Activated CD4-positive, CD25-positive, alpha-beta regulatory T cell (primary cell): ENCODE measurements around the gene BPGM.
"Not testable (repeated sequence)": the region's sequence is repeated elsewhere in the genome, so short reads cannot be mapped to it uniquely, and the experiment has no call there.

ENCODE experiments used
- DNase-seq, 4 experiments: peaks; one replicate each; lab custom pipeline; 2025; lab: John Stamatoyannopoulos, UW

BPGM gene

DNA sequence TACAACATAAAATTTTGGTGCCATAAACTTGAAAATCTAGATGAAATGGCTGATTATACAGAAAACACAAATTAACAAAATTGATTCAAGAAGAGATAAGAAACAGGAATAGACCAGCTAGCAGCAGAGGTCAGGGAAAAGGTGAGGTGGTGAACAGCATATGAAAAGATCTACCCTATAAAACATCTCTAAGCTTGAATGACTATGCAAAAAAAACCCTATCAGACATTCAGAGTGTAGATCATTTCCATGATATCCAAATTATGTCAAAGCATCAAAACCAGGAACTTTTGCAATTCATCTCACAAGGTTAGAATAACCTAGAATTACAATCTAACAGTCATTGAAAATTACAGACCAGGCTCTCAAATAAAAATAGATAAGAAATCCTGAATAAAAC lies 14.6 kb upstream of the BPGM start:
- DNase-seq = no peak

DNA sequence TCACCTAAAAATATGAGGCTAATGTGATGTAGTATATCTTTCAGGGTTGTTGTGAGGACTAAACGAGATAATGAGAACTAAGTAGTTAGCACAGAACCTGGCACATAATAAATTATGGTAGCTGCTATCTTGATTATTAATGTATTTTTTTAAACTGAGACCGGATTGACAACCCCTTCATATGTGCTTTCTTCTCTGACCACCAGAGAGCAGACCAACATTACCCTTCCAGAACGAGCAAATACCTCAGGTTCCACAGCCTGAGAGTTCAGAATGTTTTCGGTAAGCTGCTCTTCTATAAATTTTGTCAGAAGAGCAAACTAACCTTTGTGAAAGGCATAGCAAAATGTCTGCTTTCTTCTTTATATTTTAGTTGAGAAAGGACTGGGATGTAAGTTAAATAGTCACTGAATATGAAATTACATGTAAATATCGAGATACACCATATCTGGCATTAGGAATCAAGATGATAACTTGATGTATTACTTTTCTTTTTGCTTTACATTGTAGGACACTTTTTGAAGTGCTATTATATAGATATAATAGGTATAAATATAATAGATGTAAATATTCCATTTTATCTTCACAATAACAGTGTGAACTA lies 13.6 kb upstream of the BPGM start:
- DNase-seq = no peak

DNA sequence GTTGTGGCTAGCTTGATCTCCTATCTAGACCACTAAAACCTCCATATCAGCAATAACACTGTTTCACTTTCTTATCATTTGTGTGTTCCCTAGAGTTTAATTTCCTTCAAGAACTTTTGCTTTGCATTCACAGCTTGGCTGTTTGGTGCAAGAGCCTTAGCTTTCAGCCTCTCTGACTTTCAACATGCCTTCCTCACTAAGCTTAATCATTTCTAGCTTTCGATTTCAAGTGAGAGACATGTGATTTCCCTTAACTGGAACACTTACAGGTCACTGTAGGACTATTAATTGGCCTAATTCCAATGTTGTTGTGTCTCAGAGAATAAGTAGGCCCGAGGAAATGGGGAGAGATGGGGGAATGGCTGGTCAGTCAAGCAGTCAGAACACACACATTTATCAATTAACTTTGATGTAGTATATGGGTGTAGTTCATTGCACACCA lies 10.6 kb upstream of the BPGM start:
- DNase-seq = no peak

DNA sequence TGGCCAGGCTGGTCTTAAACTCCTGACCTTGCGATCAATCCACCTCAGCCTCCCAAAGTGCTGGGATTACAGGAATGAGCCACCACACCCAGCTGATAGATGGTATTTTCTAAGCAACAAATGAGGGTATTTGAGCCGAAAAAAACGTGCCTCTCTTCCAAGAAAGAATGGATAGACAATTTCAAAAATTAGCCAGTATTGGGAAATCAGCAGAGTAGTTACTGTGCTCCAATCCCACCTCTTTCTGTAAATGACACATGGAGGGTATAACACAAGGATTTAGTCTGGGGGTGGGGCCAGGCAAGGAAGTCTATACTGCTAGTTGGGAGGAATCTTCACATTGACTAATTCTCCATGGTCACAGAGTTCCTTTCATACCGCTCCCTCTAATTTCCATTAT lies 9.2 kb upstream of the BPGM start:
- DNase-seq = no peak

DNA sequence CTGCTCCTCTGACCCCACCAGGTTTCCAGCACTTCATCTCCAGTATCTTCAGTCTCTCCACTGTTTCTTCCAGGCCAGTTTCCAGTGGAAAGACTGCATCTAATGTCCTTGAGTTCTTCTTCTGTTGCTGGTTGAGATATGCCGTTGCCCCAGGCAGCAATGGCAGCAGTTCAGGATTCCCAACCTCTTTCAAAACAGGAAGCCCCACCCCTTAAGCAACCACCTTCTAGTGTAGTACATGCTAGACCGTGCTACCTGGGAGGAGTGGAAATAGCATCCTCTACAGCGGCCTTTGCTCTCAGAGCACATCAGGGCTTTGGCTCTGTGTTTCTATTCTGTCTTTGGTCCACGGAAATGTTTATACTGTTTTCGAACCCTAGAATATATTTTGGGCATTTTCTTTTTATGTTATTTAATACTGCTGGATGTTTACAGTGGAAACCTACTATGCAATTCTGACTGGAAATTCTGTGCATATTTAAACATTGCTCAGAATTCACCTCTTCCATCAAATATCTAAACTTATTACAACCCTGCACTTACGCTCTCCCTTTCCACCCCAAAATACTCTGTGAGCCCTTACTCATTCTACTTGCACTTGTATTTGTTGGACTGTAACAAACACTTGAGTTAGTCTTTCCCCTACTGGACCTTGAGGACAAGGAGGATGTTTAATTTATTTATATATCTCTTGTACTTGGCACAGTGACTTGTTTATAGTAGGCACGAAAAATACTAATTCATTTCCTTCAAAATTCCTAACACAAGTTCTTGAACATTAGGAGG lies 8.5 kb upstream of the BPGM start:
- no peak for DNase-seq

DNA sequence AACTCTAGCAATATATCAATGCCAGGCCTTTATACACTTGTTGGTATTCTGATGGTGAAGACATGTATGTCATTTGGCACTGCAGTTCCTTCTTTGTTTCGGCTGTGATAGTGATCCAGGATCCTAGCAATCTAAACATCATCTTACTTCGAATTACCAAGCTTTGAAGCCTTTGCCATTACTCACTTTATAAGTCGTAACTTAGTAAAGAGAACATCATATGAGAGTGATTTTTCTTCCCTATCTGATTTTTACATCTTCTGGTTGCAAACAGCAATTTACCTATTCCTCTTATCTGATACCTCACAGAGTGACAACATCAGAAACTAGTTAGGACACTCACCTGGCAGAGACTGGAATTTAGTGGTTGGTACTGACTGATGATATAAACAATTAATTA lies 7.6 kb upstream of the BPGM start:
- no peak for DNase-seq

DNA sequence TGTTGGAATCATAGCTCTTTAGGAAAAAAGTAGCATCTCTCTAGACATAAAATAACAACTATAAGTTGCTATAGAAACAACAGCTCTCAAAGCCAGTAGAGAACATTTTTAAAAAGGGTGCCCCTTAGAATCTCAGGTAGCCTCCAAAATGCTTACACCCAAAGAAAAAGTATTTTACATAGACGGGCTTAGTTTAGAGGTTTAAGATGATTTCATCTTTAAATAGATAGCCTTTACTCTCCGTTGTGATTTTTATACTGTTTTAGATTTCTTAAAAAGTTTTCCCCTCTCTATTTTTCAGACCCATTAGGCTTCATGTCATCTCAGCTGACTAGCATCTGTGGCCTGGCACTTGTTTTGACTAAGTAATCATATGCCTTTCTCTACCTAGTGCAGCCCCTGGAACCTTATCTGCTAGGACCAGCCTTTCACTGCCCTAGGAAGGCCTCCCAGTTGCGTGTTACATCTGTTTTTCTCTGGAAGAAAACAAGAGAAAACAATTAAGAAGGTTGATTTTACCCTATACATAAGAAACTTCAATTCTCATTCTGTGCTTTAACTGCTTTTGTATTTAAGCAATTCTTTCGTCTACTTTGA lies 6.9 kb upstream of the BPGM start:
- no peak for DNase-seq

DNA sequence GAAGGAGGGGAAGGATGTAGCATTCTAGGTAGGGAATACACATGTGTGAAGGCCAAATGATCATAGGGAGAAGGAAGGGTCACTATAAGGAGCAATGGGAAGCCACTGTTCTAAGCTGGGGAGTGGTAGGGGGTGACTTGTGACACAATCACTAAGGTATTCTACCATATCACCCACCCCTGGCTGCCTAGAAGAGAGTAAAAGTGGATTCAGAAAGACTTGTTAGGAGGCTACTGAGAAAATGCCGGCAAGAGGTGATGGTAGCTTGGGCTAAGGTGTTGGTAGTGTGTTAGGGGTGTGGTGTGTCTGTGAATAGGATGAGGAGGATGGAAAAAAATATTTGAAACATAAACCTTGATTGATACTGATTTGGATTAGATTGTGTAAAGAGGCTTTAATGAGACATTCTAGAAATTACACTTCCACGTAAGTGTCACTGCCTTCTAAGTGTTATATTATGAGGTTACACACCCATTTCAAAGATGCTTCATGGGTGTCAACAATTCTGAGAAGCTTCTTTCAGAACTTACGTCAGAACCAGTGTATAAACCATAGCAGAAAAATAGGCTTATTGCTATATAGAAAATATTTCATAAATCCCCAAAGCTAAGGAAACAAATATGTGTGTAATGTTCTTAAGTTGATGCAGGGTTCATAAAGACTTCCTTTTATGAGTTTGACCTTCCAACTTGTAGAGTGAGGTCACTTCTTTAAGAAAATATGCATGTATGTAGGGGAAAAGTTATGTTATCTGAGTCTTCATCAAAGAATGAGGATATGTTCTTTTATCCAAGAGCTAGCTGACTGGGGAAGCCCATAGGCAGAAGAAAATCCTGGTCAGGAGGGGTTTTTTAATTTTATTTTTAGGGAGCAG lies 5.6 kb upstream of the BPGM start:
- no peak for DNase-seq

DNA sequence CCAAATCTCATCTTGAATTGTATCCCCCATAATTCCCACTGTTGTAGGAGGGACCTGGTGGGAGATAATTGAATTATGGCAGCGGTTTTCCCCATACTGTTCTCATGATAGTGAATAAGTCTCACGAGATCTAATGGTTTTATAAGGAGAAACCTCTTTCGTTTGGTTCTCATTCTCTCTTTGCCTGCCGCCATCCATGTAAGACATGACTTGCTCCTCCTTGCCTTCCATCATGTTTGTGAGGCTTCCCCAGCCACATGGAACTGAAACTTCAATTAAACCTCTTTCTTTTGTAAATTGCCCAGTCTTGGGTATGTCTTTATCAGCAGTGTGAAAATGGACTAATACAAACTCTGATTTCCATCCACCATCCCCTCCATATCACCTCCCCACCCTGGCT lies 4.7 kb upstream of the BPGM start:
- DNase-seq = not testable (repeated sequence)

DNA sequence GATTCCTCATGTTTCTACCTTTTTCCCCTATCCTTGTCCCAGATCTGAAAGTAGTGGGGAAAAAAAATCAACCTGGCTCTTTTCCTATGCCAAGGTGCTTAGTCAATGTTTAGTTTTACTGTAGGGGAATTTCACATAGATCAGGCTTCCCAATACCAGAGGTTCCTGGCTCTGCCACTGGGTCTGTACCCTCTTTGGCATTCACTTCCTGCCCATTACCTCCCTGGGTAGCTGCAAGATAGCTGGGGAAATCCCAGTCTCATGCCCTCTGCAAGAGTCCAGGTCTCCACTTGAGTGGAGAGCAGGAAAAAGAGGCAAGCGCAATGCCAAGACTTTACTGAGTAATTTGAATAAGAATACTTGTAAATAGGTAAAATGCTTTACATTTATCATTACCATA lies 3.5 kb upstream of the BPGM start:
- DNase-seq = no peak

DNA sequence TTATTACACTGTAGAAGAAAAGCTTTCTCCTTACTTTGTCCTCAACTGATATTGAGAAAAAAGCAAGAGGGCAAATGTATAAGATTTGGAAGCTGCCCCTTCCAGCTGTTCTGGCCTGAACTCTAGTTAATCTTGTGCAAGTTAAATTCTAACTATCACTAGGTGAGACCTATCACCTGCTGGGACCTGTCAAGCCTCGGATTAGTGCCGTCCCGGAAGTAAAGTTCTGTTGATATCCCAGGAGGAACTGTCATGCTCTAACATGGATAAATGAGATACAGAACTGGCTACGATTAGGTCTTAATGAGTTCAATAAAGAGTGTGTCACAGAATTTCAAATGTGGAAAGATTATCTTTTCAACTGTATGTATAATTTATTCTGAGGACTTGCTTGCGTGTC lies 1.2 kb upstream of the BPGM start:
- DNase-seq = no peak

DNA sequence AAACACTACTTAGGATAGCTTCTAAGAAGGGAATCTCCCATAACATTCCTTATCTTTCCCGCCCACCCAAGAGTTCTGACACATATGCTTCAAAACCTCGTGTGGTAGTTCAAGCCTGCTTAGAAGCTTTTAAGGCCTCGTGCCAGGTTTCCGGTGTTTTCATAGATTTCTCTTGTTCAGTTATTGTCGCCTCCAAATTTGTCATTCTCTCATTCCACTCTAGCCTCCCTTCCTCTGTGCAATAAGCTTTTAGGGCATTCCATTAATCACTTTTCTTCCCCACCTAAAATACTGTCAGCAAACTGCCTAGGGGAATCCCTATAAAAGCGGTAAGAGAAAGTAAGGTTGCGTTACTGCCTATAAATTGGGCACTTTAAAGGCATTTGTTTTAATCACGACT lies 718 bp upstream of the BPGM start:
- no peak for DNase-seq

DNA sequence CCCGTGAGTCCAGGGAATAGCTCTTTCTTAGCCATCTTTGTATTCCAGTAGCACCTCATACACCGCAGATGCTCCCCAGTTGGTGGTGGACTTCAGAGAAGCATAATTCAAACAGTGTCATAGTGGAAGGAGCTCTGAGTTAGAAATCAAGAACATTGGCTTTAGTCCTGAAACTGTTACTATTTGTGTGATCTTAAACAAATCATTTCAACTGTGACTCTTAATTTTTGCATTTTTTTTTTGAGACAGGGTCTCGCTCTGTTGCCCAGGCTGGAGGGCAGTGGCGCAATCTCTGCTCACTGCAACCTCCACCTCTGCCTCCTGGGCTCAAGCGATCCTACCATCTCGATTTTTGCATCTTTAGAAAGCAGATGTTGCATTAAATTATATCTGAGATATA lies 1.8 kb downstream of the BPGM start:
- no peak for DNase-seq

DNA sequence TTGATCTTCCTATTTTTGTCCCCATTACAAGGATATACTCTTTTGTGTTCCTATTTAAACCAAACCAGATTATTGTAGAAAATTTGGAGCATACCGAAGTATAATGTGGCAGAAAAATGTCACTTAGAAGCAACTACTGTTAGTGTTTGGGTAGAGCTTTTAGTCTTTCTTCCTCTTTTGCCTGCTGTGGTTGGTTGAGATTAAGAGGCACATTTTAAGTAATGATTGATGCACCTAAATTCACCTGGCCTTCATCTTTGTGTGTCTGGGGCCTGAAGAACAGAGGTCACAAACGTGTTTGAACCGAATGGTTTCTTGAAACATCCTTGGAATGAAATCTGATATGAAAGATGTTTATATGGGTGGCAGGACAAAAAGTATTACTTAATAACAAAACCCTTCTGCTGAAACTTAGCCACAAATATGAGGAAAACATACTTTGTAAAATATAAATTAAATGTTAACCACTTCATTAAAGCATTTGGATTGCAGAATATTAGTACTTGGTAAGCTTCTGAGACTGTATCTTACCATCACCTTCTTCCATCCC lies 2.6 kb downstream of the BPGM start:
- no peak for DNase-seq

DNA sequence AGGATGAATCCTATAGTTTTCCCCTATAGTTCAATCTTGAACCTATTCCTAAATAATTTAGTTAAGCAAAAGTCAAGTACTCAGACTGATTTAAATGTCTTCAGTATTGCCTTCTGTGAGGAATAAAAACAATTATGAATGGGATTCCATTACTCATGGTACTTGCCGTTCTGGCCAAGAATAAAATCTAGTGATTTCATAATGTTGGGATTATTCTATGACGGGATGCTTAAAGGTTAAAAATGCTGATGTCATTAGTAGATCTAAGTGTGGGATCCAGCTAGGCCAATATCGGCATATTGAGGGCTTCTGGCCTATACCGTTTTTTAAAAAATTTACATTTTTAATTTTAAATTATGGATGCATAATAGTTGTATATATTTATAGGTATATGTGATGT lies 5.3 kb downstream of the BPGM start:
- no peak for DNase-seq

DNA sequence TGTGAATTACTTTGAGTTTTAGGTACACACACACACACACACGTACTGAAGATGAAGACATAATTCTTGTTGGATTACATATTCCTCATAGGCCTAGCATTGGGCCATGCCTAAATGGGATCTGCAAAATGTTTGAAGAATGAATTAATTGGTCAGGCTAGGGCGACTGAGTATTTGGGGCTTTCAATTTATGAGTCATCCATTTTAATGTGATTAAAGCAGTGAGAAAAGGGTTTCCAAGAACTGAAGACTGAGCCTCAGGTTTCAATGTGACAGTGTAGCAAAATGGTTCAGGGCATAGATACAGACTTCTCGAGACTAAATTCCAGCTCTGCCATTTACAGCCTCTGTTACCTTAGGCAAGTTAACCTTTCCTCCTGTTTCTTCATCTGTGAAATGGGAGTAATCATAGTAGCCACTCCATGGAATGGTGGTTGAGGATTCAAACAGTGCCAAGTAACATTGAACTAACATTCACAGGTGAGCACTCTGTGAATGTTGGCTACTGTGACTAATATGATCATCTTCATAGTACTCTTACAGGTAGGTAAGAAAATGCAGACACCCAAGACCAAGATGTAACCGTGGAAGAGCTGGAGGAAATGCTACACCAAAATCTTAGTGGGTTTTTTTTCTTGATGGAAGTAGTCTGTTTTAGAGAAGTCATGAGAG lies 7.6 kb downstream of the BPGM start:
- no peak for DNase-seq

DNA sequence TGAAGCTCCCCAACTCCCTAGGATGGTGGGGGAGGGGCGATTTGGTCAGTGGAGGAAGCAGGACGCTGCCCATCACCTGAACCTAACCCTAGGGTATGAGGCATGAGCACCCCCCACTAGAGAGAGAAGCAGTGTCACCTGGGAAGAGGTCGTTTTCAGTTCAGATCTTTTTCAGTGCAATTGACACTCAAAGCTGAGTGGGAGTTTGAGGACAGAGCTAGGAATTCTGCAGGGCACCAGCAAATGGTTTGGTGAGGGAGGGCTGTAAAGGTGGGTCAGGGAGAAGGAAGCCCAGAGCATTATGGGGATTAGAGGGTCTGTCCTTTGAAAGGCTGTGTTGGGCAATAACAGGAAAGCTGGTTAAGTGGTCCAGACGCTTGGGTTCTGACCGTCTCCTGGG lies 10.9 kb downstream of the BPGM start:
- DNase-seq = no peak

DNA sequence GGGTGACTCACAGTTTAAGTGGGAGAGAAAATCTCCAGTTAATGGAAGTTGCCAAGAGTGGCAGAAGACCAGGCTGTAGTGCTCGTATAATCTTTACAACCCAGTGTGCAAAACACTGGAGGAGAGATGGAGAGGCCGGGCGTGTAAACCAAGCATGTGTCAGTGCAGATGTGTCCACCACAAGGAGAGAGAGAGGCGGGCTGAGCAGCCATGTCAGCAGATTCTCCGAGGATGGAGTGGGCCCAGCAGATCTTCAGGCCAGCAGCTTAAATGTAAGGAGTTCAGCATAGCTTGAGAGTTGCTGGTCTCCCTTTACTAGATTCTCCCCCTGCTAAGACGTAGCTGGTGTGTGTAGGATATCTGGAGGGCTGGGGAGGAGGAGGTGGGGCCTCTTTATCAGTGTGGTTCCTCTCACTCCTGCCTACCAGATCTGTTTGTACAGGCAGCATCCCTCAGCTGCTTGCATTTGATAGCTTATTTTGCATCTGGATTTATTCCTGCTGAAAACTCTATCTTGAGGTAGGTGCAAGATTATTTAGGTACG lies 13.7 kb downstream of the BPGM start:
- DNase-seq = no peak

DNA sequence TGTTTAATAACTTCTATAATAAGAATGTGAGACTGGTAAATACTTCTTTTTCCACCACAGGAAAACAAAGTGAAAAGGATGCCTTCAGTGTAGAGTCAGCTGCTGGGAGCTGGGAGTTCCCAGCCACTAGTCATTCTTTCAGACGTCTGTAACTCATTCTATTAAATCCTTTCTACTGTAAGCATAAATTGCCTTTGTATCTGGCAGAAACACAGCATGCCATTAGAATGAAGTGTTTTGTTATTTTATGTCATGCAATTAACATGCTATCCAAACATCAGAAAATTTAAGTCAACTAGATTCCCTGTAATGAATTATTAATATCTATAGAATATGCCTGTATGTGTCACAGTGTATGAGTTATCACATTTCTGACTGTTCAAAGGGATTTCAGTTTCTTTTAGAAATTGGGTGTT lies 14.3 kb downstream of the BPGM start:
- no peak for DNase-seq

DNA sequence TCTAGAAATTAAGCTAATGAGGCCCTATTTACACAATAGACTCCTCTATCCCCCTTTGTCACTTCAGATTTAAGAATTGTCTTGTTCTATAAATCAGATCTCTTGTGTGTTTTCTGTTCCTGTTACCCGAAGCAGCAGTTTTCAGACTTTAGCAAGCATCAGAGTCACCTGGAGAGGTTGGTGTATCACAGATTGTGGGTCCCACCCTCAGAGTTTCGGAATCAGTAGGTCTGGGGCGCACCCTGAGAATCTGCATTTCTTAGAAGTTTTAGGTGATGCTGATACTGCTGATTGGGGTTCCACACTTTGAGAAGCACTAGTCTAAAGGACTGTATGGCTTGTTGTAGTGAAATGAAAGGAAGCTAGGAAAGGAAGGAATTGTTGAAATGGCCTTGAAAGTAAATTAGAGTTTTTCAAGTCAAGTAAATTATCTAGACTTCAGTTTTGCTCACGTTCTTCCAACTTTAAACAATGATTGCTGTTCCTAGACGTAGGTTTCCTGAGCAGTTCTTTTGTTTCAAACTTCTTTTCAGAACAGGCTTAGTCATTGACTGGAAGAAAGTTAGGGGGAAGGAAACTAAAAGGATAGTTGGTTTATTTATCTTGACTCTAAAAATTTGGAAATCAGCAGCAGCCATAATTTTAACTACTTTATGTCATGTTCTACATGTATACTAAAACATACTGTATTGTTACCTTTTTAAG lies 15.7 kb downstream of the BPGM start:
- no peak for DNase-seq

DNA sequence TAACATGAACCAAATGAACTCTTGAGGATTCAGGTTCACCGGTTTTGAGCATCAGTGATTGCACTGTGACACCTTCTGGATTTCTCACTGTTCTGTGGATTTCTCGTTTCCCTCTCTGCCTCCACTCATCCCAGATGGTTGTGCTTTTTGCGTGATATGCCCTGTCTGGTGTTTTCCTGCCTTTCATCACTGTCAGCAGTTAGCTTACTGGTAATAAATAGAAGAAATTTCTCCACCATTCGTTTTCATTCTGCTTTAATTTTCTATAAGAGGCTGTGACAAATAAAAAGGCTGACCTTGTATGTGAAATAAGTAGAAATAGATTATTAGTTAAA lies 16.2 kb downstream of the BPGM start:
- DNase-seq = no peak
